Endothelial cell of umbilical vein (primary cell): ENCODE data around the gene PFKP. TPM values are rescaled to one million over a fixed set of nuclear protein-coding genes. Genes with fewer than 3 reads are reported as not detected.

Source experiments
- BruUV-seq: library from RNA; stranded (reverse); fragments of 400-500 nt; replicated peaks from 2 replicates; lab custom pipeline; 2021; lab: Mats Ljungman, UMichigan
- CTCF ChIA-PET: fragments of 300-600, 350-600 bp; sonication (Branson Sonifier 250); formaldehyde crosslinking; loops from one replicate; lab custom pipeline; 2021; ENCODE audit warnings: antibody characterized with exemption, inconsistent platforms; lab: Charles Lee
- POLR2A ChIA-PET: fragments of 300-600, 350-600 bp; sonication (Branson Sonifier 250); formaldehyde crosslinking; loops from one replicate; lab custom pipeline; 2021; ENCODE audit warnings: antibody characterized with exemption, inconsistent platforms; lab: Charles Lee
- DNase-seq: peaks from one replicate; pipeline ENCODE4 v3.0.0-alpha.2; 2011; ENCODE audit warnings: low read depth, low spot score
- FAIRE-seq: peaks from 2 replicates; lab custom pipeline; 2011; peaks lifted over from hg19 to GRCh38; lab: Jason Lieb, UNC
- H2AFZ ChIP-seq: 2 replicates; pipeline ENCODE4 v1.6.0; 2012; ENCODE audit warnings: low read depth, low read length, control low read depth, inconsistent platforms
- H3K27ac ChIP-seq: 2 replicates; pipeline ENCODE4 v1.5.1; 2011; ENCODE audit warnings: low read depth, mild to moderate bottlenecking, control low read depth, low read length, moderate library complexity; ENCODE audit not compliant: insufficient read depth
- H3K27me3 ChIP-seq, 2 experiments: 2 replicates each; pipeline versions ENCODE4 v1.6.0 to v1.6.1; 2011; ENCODE audit warnings: low read length in 2 of 2, mixed read lengths in 1 of 2; ENCODE audit not compliant: control insufficient read depth in 2 of 2, insufficient read depth in 2 of 2
- H3K36me3 ChIP-seq, 2 experiments: 2 replicates in 1 of 2; 3 replicates in 1 of 2; pipeline ENCODE4 v1.5.1; 2011; ENCODE audit warnings: low read length in 2 of 2, mild to moderate bottlenecking in 1 of 2, moderate library complexity in 1 of 2; ENCODE audit not compliant: control insufficient read depth in 2 of 2, insufficient read depth in 2 of 2; ENCODE audit errors: extremely low read depth in 1 of 2
- H3K4me1 ChIP-seq: 3 replicates; pipeline ENCODE4 v1.5.1; 2011; ENCODE audit warnings: mild to moderate bottlenecking, low read length; ENCODE audit not compliant: control insufficient read depth, insufficient read depth; ENCODE audit errors: extremely low read depth
- H3K4me2 ChIP-seq: 2 replicates; pipeline ENCODE4 v1.6.1; 2011; ENCODE audit warnings: low read length, control low read depth, mixed read lengths; ENCODE audit not compliant: insufficient read depth
- H3K4me3 ChIP-seq, 3 experiments: fragments of 200-600 bp in 1 of 3; sonication (generic), shearing (Covaris generic) in 1 of 3; replicated peaks in 1 of 3; 2 replicates each; pipeline ENCODE4 v1.5.1; 2011 to 2016; ENCODE audit warnings: control low read depth in 3 of 3, low read length in 3 of 3, mild to moderate bottlenecking in 2 of 3, inconsistent platforms in 1 of 3, low read depth in 1 of 3, moderate library complexity in 1 of 3; ENCODE audit not compliant: insufficient read depth in 1 of 3
- H3K79me2 ChIP-seq: 2 replicates; pipeline ENCODE4 v1.6.0; 2012; ENCODE audit warnings: low read length, inconsistent platforms; ENCODE audit not compliant: control insufficient read depth, insufficient read depth
- H3K9ac ChIP-seq: replicated peaks from 2 replicates; pipeline ENCODE3; 2011; ENCODE audit warnings: low read length, control low read depth; ENCODE audit not compliant: insufficient read depth; ENCODE audit errors: extremely low read depth
- H3K9me1 ChIP-seq: replicated peaks from 3 replicates; pipeline ENCODE4 v1.6.0; 2011; ENCODE audit warnings: mild to moderate bottlenecking, low read length; ENCODE audit not compliant: control insufficient read depth, insufficient read depth; ENCODE audit errors: extremely low read depth
- H3K9me3 ChIP-seq: replicated peaks from 2 replicates; pipeline ENCODE4 v1.5.1; 2012; ENCODE audit warnings: low read length, inconsistent platforms; ENCODE audit not compliant: control insufficient read depth, insufficient read depth
- H4K20me1 ChIP-seq: replicated peaks from 2 replicates; pipeline ENCODE3; 2011; ENCODE audit warnings: mild to moderate bottlenecking, low read length; ENCODE audit not compliant: control insufficient read depth, insufficient read depth; ENCODE audit errors: extremely low read depth
- EZH2 ChIP-seq: IDR thresholded peaks from 2 replicates; pipeline ENCODE4 v1.6.1; 2012; ENCODE audit warnings: borderline replicate concordance, low read depth, mild to moderate bottlenecking, moderate library complexity, low read length, inconsistent platforms; ENCODE audit not compliant: severe bottlenecking
- FOS ChIP-seq: IDR thresholded peaks from 2 replicates; pipeline ENCODE4 v1.6.1; 2011; ENCODE audit warnings: mild to moderate bottlenecking, low read length, moderate library complexity, borderline replicate concordance; ENCODE audit not compliant: insufficient read depth
- GATA2 ChIP-seq: IDR thresholded peaks from 2 replicates; pipeline ENCODE4 v1.7.0; 2011; ENCODE audit warnings: low read depth, mild to moderate bottlenecking, moderate library complexity, mixed read lengths, low read length; ENCODE audit not compliant: insufficient read length, insufficient read depth
- JUN ChIP-seq: IDR thresholded peaks from 2 replicates; pipeline ENCODE4 v1.6.1; 2011; ENCODE audit warnings: borderline replicate concordance, low read depth; ENCODE audit not compliant: insufficient read length, insufficient read depth
- MYC ChIP-seq: IDR thresholded peaks from one replicate; pipeline ENCODE4 v1.6.1; 2011; ENCODE audit warnings: mild to moderate bottlenecking, low read depth, low read length
- POLR2A ChIP-seq: IDR thresholded peaks from 2 replicates; pipeline ENCODE4 v1.6.1; 2012; ENCODE audit warnings: low read depth, mild to moderate bottlenecking, control low read depth, low read length
- POLR2AphosphoS5 ChIP-seq: IDR thresholded peaks from 2 replicates; pipeline ENCODE4 v1.6.1; 2012; ENCODE audit warnings: low read depth, mild to moderate bottlenecking, control low read depth, low read length, moderate library complexity; ENCODE audit not compliant: insufficient read depth
- dilution Hi-C: fragments of 300-500 bp; cut with MboI; formaldehyde crosslinking; loops from one replicate; pipeline ENCODE4 v1.15.0; 2019; ENCODE audit warnings: low sequenced_read_pairs; ENCODE audit not compliant: extremely low pct_ligation_motif_present
- intact Hi-C: fragments of 100-400 bp; cut with micrococcal nuclease; formaldehyde crosslinking; loops from one replicate; pipeline ENCODE4 v1.10.0; 2022
- polyA plus RNA-seq, 4 experiments: library from polyadenylated mRNA; depleted of rRNA in 3 of 4; stranded (reverse) in 3 of 4; unstranded in 1 of 4; fragments of >200 nt; gene quantifications; 2 replicates each; pipeline versions ENCODE4 v1.2.1 to v1.2.3, GENCODE V29; 2011 to 2012; ENCODE audit warnings: missing spikeins in 1 of 4
- total RNA-seq: library from RNA; stranded (reverse); gene quantifications from 2 replicates; pipeline ENCODE4 v1.2.3, GENCODE V29; 2021
- TF ChIP-seq, protein P1 (sequence below): IDR thresholded peaks from 2 replicates; pipeline ENCODE4 v1.6.1; 2011; ENCODE audit not compliant: insufficient read depth, insufficient read length
- TF ChIP-seq, protein P2 (sequence below), 2 donors: IDR thresholded peaks; 1 replicate in 1 of 2; 2 replicates in 1 of 2; pipeline ENCODE4 v1.5.1; 2011; ENCODE audit warnings: low read length in 2 of 2, mild to moderate bottlenecking in 2 of 2, moderate library complexity in 2 of 2, control low read depth in 1 of 2, inconsistent platforms in 1 of 2, low read depth in 1 of 2; ENCODE audit not compliant: insufficient read depth in 1 of 2; ENCODE audit errors: extremely low read depth in 1 of 2

Gene PFKP
- total and polyA plus RNA-seq, 2 donors (not counting 3 experiments of a cell fraction or from before 2014, with no cell fraction given): 185 to 359 TPM

DNA sequence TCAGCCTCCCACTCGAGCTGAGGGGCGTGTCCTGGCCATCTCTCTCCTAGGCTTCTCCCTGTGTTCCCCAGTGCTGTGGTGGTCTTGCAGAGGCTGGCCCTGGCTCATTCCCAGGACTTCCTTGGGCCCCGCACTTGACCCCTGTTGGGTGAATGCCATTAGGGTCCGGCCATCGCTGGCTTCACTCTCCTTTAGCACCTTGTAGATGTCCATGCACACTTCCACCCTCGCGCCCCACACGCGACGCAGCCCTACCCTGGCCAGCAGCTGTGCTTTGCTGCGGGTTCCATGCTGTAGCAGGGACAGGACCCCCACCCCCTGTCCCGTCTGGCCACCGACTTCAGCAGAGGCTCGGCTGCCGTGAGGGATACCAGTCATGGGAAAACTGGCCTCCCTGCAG is 58.9 kb downstream of the PFKP start:
- FAIRE-seq (no peak), DNase-seq (no peak)
- Histone ChIP-seq H3K9me3 (no peaks in the 10 kb centered on the region), H3K4me3 (no peak overlapping the region), H3K4me1 (peaks cover 4% of the 10 kb centered on the region), H3K36me3 (peaks cover 20 to 58% of the 10 kb centered on the region in 2 experiments), H3K4me2 (no peak overlapping the region), H3K27ac (no peak overlapping the region), H3K27me3 (no peaks in the 10 kb centered on the region), H3K9ac (no peak overlapping the region), H2AFZ (no peak overlapping the region), H4K20me1 (no peaks in the 10 kb centered on the region), H3K9me1 (no peaks in the 10 kb centered on the region), H3K79me2 (peaks cover 23% of the 10 kb centered on the region)
- no peak for TF ChIP-seq POLR2AphosphoS5
- TF ChIP-seq GATA2: no peak
- TF ChIP-seq POLR2A: no peak
- TF ChIP-seq EZH2: no peak
- TF ChIP-seq FOS: no peak
- TF ChIP-seq, protein P1, sequence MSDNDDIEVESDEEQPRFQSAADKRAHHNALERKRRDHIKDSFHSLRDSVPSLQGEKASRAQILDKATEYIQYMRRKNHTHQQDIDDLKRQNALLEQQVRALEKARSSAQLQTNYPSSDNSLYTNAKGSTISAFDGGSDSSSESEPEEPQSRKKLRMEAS: no peak
- TF ChIP-seq MYC: no peak
- TF ChIP-seq JUN: no peak
- TF ChIP-seq, protein P2, sequence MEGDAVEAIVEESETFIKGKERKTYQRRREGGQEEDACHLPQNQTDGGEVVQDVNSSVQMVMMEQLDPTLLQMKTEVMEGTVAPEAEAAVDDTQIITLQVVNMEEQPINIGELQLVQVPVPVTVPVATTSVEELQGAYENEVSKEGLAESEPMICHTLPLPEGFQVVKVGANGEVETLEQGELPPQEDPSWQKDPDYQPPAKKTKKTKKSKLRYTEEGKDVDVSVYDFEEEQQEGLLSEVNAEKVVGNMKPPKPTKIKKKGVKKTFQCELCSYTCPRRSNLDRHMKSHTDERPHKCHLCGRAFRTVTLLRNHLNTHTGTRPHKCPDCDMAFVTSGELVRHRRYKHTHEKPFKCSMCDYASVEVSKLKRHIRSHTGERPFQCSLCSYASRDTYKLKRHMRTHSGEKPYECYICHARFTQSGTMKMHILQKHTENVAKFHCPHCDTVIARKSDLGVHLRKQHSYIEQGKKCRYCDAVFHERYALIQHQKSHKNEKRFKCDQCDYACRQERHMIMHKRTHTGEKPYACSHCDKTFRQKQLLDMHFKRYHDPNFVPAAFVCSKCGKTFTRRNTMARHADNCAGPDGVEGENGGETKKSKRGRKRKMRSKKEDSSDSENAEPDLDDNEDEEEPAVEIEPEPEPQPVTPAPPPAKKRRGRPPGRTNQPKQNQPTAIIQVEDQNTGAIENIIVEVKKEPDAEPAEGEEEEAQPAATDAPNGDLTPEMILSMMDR (IDR thresholded peaks at IDR 0.05; ENCODE audit: extremely low read depth in 1 of 2, insufficient read depth in 1 of 2, low read depth in 1 of 2, low read length in 2 of 2): no peak
- no TSS peak for BruUV-seq
- POLR2A ChIA-PET: no interaction called here
- intact Hi-C loops: no loop called here
- dilution Hi-C loops: no loop called here
- CTCF ChIA-PET: no interaction called here
